Measurements from ENCODE around the gene TIPRL.

DNA sequence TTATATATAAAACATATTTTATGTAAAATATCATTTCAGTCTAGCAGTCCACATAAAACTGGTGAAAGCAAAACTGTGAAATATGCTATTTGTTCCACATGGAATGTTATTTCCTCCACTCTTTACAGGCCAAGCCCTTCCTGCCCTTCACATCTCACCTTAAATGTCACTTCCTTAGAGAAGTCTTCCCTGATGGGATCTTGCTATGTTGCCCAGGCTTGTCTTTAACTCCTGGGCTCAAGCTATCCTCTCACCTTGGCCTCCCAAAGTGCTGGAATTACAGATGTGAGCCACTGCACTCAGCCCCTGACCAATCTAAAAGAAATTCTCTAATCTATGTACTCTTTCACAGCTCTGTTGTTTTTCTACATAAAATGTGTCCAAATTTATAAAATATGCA, 39.7 kb upstream of the TIPRL start:
- no peak for TF ChIP-seq CTCF (IDR thresholded peaks at IDR 0.05; ENCODE audit: low read depth, low read length, poor library complexity, severe bottlenecking)
- no peak for TF ChIP-seq EZH2phosphoT487 (IDR thresholded peaks at IDR 0.05; ENCODE audit: borderline replicate concordance, low read length)
